HG02610 (cell line): ENCODE results near the gene AKR1E2.

Source experiments
- ATAC-seq: cut with Tn5 transposase; IDR thresholded peaks from one replicate; pipeline ENCODE4 v1.9.1; 2021; ENCODE audit warnings: mild to moderate bottlenecking, moderate library complexity; ENCODE audit not compliant: unreplicated experiment

The AKR1E2 gene

DNA sequence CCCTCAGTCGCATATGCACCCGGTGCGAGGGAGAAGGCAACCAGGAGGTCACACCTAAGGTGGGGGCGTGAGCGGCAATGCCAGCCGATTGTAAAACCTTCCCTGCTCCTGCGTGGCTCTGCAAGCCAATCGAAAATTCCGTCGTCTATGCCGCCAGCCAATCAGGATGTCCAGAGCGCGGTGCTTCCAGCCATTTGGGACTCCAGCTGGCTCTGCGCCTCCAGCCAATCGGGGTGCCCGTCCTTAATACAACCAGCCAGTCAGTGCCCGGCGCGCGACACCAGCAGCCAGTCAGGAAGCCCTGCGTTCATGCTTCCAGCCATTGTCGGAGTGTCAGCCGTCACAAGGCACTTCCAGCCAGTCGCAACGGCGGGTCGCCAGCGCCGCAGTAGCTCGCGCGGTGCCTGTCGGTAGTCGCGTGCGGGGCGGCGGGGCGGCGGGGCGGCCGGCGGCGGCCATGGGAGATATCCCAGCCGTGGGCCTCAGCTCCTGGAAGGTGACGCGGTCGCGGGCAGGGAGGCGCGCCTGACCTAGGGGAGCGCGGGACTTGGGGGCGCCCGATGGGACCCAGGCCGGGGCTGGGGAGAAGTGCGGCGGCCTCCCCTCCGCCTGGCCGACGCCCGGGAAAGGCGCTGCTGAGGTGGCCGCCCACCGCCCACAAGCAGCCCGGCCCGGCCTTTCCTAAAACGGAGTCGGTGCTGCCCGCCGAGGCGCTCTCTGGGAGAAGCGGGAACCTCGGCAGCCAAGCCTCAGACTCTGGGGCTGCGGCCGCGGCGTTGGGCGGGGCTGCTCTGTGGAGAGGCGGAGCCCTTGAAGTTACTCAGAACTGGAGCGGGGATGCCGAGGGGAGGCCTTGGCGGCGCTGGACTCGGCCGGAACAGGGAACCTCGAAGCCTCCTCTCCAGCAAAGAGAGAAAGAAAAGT lies at the start of gene AKR1E2:
TSS of gene AKR1E2 (plus strand) at position 340 of the 924 bp plus-strand sequence. CDS start at position 458, 118 bp downstream.
- peak; percentile 87 for ATAC-seq

DNA sequence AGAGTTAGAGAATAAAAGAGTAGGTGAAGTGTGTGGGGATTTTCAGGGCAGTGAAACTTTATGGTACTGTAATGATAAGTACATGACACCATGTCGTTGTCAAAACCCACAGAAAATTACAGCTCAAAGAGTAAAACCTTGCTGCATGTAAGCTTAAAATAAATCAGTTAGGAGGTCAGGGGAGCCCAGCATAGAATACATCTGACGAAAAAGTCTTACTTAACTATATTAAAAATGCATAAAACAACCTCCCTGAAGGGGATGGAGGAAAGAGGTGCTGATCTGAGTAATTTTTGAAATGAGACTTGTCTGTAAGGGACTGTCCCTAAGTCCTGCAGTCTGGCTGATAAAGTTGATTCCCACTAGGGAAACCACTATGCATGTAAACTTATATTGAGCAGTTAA lies 49.8 kb upstream of the AKR1E2 start:
- peak; percentile 61 for ATAC-seq

DNA sequence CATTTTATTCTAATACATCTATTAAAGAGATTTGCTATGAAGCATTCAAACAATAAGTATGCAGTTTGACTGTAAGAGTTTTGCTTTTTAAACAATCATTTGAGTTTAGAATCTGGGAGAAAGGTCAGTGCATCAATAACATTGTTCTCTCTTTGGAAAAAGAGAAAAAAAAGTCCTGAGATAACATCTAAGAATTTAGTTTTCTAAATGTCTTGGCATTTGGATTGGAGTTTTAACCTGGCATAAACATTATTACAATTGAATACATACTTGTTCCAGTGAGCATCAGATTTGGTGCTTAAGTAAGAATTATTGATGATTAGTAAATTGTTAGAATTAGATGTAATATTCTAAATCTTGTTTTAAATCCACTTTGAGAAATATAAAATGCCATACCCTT lies 47.2 kb upstream of the AKR1E2 start:
- ATAC-seq = no peak

DNA sequence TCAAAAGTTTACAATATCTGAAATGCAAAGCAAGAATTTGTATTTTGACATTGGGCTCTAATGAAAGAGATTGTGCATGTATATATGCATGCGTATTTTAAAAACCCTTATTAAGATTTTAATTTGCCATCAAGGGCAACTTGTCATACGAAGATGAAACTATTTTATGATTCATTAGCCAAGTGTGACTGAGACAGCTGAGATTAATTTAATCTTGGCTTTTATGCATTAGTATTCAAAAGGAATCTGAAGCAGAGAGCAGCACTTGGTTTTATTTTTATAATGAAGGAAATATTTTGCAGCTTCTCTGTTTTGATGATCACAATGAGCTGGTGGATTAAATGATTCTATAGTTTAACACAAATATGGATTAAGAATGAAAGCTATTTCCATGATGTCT lies 45.9 kb upstream of the AKR1E2 start:
- no peak for ATAC-seq

DNA sequence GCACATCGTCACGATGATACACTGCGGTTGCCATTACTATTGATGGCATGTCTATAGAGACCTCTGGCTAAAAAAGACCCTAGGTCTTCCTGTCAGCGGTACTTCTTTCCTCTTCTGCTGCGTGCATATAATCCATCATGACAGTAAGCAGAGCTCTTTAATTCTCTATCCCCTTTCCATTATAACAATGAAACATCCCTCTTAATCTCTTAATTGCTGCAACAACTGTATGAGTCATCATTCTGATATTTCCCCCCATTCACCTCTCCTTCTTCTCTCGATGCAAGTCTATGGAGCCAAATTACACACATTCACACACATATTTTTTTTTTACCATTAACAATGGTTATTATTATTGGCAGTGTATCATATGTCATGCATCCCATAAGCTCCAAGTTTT lies 45.2 kb upstream of the AKR1E2 start:
- ATAC-seq = no peak

DNA sequence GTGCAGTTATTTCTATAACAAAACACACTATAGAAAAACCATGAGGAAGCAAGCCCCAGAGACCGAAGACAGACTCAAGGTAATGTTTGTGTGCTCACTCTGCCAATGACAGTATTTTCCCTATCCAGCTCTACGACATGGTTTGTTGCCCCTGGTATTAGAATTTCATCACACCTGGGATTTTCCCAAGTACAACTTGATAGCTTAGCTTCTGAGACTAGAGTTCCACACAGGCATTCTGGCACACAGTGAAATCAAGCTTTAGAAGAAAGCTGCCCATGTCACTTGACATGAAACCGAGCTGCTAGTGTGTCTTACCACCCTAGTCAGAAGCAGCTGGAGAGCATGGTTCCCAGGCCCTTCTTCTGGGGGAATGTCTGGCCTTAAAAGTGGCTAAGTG lies 44.1 kb upstream of the AKR1E2 start:
- ATAC-seq = no peak

DNA sequence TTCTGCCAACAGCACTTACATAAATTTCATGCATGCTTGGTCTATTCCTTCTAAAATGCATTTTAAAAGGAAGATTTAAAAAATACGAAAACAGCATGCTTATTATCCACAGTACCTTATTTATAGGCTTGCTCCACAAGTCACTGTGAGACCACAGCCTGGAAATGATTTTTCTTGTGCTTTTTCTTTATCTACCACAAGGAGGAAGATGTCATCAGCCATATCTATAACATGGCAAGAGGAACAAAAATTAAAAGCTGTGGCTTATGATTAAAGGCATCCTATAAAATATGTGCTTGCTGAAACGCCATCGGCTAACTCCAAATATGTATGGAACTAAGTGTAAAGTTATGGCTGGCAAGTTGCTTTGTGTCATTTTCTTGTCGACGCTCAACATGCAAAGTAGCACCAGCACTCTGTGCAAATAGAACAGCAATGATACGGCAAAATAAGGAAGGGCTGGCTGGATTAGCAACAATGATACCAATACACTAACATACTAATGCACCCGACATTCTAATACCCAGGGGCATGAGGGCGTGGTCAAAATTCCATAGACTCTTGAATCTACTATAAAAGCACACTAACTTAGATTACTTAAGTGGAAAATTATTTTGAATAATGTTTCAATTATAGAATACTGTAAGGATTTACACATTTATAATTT lies 41.2 kb upstream of the AKR1E2 start:
- ATAC-seq = no peak

DNA sequence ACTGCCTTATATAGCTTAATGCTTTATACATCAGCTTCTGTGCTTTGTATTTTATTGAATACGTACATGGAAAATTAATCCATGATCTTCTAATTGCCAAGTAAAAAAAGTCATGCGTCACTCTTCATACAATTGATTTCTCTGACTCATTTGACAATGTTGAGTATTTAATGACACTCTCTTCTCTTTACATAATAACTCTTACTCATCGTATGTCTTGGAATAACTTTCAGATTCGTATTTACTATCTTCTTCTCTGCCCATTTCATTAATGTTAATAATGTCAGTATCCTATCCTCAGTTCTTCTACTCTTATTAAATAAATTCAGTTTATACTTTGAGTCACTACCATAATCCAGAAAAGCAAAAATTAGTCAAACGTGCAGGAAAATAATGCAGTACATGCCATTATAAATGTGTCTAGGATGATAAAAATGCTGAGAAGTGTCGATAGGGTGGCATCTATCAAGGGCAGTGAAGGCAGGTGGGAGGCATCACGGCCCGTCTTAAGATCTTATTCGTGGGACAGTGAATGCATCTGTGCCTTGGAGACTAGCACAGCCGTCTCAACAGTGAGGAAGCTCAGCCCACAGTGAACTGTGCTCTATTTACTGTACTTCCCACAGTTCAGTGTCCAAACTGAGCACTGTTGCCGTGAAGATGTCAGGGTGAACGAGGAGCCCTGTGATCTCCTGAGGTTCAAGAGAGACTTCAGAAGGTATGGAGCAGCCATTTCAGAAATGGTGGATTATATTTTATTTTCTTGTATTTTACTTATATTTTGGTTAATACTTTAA lies 39.8 kb upstream of the AKR1E2 start:
- ATAC-seq = no peak

DNA sequence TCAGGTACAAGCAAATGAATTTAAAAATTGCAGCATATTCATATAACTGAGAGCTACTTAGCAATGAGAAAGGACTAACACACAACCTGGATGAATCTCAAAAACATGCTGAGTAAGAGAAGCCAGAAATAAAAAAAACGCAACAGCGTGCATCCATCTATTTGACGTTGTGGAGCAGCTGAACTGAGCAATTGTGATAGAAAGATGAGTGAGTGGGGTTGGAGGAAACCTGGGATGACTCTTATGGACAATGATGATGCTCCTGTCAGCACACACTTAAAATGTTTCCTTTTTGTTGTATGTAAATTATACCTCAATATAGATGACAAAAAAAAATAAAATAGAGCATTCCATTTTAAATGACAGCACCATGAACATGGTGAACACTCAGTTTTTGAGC lies 36.0 kb upstream of the AKR1E2 start:
- ATAC-seq = no peak

DNA sequence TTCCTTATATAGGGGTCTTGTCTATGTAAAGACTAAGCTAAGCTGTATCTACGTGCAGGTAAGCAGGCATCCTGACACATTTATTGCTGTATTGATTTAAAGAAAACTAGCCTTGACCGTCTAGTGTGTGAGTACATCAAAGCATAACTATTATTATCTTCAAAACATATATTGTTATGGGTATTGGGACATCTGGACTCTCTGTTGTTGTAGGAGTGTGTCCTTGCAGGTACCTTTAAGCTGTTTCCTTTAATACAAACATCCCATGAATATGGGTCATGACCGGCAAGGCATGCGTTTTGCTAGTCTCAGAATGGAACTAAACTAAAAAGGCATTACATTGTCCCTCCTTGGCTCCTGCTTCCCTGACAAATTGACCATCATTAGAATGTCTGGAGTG lies 35.1 kb upstream of the AKR1E2 start:
- ATAC-seq = no peak

DNA sequence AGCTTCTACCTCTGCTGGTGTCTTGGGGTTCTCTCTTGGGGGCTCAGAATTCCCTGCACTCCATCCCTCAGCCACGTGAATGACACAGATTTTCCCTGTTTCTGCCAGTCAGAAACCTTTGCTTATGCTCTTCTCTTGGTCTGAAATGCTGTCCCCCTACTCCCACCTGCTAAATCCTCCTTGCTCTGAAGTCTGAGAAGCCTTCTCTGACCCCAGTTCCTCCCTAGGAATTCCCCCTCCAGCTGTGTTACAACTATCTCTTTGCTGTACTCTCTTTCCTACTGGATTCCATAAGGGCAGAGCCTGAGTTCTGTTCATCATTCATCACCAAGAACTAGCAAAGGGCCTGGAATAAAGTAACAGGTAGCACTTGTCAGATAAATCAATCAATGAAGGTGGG lies 33.6 kb upstream of the AKR1E2 start:
- no peak for ATAC-seq

DNA sequence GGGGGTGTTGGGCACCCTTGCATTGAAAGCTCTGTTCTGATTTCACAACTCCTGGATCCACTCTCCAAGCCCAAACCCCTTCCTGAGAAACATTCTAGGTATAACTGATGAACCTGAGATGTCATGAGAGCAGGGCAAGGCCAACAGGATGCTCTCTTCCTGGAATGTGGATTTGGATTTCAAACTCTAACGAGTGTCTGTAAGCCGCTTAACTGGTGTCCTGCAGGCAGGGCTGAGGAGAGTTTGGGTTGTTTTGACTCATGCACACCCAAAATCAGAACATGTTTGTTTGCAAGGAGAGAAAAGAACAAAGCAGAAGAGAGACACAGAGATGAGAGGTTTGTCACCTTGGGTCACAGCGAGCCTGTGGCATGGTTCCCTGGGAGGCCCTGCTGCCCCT lies 24.6 kb upstream of the AKR1E2 start:
- ATAC-seq = no peak

DNA sequence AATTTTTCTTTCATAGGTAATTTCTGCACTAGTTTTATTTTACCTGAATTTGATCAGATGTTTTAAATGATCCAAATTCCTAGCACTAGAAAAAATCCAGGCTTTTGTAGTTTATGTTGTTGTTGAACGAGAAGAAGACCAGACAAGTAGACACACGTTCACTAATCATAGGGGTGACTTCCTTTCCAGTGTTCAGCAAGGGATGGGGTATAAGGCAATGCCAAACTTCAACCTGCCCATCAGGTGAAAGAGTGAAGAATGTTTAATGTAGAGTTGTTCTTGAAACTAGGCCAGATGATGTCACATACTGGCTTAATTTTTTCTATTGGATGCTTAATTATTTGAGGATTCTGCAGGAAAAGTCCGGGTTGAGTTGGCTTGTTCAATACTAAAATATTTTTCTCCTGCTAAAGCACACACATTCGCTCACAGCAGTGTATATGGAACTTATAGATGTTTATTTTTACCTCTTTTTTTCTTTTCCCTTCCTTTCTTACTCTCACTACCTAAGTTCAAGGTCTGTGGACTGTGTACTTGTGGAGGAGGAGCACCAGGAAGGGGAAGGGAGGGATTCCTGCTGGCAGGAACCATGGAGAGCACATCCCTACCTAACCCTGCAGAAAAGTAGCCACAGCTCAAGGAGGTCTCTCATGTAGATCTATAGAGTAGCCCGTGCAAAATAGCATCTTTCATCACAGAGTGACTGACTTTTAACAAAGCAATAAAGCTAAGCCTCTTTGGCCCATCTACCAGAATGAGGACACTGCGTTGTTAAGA lies 23.1 kb upstream of the AKR1E2 start:
- ATAC-seq = no peak

DNA sequence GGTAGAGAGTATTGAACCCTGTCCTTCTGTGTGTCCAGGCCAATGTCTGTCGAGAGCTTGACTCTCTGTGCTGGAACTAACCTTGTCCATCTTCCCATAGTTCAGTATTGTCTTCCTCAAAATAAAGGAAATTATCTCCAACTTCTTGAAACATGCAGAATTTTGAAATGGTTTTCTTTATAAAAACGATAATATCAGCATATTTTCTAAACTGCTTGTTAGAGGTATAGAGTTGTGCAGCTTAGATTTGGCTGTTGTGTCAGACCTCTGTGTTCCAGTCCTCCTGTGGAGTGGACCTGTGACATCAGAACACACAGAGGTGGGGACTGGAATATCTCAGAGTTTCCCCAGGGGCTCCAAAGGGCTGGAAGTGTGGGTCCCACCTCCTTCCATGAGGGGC lies 22.2 kb upstream of the AKR1E2 start:
- no peak for ATAC-seq

DNA sequence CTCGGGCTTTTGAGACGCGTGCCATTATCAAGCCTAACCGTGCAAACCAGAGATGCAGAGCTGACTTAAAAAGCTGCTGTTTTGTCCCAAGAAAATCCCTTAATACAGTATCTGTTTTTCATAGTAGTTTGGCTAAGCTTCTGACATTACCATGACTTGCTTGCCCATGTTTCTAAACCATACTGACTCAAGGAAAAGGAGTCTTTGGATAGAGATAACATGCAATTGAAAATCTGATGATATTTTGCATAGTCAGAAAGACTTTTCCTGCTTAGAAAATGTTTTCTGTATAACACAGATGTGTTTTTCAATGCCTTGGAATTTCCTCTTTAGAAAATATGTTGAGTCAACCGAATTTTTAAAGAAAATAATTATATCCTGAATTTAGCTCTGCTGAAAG lies 21.5 kb upstream of the AKR1E2 start:
- ATAC-seq = no peak

DNA sequence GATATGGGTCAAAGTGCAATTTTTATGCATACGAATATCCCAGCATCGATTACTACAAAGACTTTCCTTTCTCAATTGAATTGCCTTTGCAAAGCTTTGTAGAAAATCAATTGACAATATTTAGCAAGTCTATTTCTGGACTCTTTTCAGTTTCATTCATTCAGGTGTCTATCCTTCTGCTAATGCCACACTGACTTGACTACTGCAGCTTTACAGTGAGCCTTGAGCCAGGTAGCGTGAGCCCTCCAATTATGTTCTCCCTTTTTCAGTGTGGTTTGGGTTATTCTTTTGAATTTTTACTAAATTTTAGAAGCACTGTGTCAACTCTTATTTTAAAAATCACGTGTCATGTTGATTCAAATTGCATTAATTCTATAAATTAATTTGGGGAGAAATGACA lies 19.5 kb upstream of the AKR1E2 start:
- ATAC-seq = no peak

DNA sequence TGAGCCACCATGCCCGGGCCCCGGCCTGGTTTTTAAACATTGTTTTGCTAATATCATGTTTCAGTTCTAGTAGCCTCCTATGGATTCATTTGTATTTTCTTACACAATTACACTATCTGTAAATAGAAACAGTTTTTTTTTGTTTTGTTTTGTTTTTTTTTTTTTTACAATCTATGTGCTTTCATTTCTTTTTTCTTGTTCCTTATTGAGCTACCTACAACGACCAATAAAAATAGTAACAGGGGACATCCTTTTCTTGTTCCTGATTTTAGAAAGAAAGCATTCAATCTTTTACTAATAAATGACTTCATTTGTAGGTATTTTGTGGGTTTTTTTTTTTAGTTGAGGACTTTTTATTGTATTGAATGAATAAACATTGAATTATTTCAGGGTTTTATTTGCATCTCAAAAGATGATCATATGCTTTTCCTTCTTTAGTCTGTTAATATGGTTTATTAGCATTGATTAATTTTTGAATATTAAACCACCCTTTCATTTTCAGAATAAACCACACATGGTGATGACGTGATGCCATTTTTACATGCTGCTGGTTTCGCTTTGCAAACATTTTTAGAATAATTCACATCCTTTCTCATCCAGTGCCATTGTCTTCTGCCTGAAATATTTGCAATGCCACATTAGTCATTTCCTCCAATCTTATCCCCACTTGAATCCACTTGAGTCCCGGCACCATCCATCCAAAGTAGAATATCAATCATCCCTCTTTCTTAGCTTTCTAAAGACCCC lies 18.1 kb upstream of the AKR1E2 start:
- peak; percentile 39 for ATAC-seq

DNA sequence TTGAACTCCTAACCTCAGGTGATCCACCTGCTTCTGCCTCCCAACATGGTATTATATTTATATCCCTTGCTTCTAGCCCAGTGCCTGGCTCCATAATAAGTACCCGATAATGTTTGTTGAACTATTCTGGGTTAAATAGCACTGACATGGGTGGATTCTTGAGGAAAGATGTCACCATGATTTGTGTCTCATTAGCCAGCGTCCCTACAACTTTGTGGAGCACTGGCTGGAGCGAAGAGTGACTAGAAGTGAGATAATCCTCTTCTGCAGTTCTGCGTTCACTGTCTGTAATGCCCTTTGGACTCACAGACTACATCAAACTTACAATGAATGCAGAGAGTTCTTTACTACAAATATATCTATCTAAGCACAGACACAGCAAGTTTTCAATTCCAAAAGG lies 16.9 kb upstream of the AKR1E2 start:
- ATAC-seq = no peak

DNA sequence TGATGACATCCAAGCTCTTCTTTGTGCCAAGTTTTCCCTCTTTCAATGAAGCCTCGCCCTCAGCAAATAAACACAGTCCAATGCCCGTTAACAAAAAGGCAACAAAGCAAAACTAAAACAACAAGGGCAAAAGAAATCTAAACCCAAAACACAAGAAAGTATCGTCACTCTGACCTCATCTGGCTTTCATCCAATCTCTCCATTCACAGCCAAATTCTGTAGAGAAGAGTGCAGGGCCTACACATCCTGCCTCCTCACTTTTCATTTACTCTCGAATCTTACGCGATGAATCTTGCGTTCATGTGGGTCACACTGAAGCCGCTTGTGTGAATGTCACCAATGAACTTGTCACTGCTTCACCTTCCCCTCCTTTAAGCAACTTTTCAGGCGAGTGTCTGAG lies 15.9 kb upstream of the AKR1E2 start:
- no peak for ATAC-seq

DNA sequence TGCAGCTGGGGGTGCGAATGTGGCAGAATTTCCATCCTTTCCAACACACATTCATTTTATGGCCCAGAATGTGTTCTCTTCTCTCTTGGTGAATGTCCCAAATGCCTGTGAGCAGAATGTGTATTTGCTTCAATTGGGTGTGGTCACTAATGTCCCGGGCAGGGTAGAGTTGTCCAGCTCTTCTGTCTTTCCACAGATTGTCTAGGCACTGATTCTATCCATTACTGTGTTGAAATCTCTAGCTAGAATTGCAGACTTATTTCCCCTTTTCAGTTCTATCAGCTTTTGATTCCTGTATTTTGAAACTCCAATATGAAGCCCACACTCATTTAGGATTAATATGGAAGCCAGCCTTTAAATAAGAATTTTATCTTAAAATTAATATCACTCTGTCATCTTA lies 14.0 kb upstream of the AKR1E2 start:
- no peak for ATAC-seq
